Subcutaneous adipose tissue (tissue), 4 donors: ENCODE measurements around the gene DUSP28. TPM values are rescaled to one million over a fixed set of nuclear protein-coding genes. Genes with fewer than 3 reads are reported as not detected.

Experiments
- total RNA-seq, 4 donors: library from RNA; depleted of rRNA; stranded (reverse); fragments of >200 nt; gene quantifications; one replicate each; pipeline ENCODE4 v1.1.0, GENCODE V29; 2016
- TF ChIP-seq, protein P1 (sequence below): fragments of 450-650 bp; IDR thresholded peaks from one replicate; pipeline ENCODE4 v1.5.1; 2016; ENCODE audit warnings: low read depth, mild to moderate bottlenecking, control low read depth, antibody characterized with exemption, moderate library complexity

Gene DUSP28
- total RNA-seq, 4 donors from 2014 or later, result 2.8 to 7.2 (median 4.8) TPM

GRCh38 chr2:240565333-240566202, 5.4 kb downstream of the DUSP28 start:
- TF ChIP-seq, protein P1, sequence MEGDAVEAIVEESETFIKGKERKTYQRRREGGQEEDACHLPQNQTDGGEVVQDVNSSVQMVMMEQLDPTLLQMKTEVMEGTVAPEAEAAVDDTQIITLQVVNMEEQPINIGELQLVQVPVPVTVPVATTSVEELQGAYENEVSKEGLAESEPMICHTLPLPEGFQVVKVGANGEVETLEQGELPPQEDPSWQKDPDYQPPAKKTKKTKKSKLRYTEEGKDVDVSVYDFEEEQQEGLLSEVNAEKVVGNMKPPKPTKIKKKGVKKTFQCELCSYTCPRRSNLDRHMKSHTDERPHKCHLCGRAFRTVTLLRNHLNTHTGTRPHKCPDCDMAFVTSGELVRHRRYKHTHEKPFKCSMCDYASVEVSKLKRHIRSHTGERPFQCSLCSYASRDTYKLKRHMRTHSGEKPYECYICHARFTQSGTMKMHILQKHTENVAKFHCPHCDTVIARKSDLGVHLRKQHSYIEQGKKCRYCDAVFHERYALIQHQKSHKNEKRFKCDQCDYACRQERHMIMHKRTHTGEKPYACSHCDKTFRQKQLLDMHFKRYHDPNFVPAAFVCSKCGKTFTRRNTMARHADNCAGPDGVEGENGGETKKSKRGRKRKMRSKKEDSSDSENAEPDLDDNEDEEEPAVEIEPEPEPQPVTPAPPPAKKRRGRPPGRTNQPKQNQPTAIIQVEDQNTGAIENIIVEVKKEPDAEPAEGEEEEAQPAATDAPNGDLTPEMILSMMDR, result no peak

GRCh38 chr2:240566203-240567136, 6.3 kb downstream of the DUSP28 start:
- TF ChIP-seq, protein P1, result no peak

DNA sequence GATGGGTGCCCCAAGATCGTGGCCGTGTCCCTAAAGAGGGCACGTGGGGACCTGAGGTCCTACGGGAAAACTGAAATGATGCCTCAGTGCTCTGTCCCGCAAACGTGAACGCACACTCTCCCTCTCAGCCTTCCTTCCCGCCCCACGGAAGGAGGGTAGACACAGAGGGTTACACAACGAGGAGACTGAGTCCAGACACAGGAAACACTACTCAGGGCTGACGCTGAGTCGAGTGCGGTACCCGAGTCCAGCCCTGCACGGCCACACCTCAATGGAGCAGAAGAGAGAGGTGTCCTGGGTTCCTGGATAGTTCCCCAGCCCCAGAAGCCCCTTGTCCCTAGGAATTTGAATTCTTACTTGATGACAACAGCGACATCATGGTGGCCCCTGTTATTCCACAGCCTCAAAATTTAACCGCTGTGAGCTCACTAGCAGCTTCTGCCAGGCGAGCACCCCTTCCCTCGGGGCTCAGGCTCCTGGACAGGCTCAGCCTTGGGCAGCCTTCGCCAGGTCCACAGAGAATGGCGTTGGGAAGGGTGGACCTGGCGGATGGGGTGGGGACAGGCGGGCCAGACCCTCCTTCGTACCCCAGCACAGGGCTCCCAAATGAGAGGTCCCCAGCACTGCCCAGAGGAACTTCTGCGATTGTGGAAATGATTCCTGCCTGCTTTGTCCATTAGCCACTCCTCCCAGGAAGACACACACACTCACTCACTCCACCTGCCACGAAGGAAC, 7.1 kb downstream of the DUSP28 start:
- TF ChIP-seq, protein P1, result no peak

- TF ChIP-seq, protein P1, result no peak
These were observed 7.9 kb downstream of the DUSP28 start, which contains the start of gene RNPEPL1 for GRCh38 chr2:240567872-240568677. RNPEPL1 (plus strand) TSS chr2:240568484; CDS start chr2:240568587, 103 bp downstream.

GRCh38 chr2:240568678-240569522, 8.7 kb downstream of the DUSP28 start:
- TF ChIP-seq, protein P1, result no peak

- TF ChIP-seq, protein P1, result no peak
These were observed 9.4 kb downstream of the DUSP28 start for GRCh38 chr2:240569523-240569997.
